Endodermal cell (in vitro differentiated cells): ENCODE measurements around the gene CDH4. TPM values are rescaled to one million over a fixed set of nuclear protein-coding genes. Genes with fewer than 3 reads are reported as not detected.
A peak's percentile ranks its signal among the peaks of the same experiment; 100 is the strongest.

ENCODE experiments used
- DNase-seq: peaks from one replicate; pipeline ENCODE4 v3.0.0-alpha.2; 2017
- H3K27ac ChIP-seq: 2 replicates; pipeline ENCODE4 v1.5.1; 2013; ENCODE audit warnings: mild to moderate bottlenecking, low read depth, low read length, moderate library complexity
- H3K27me3 ChIP-seq: 2 replicates; pipeline ENCODE4 v1.6.1; 2013; ENCODE audit warnings: mild to moderate bottlenecking, low read length, moderate library complexity; ENCODE audit not compliant: insufficient read depth, control insufficient read depth, poor library complexity, severe bottlenecking
- H3K36me3 ChIP-seq: 2 replicates; pipeline ENCODE4 v1.7.0; 2013; ENCODE audit warnings: mild to moderate bottlenecking, low read length, moderate library complexity; ENCODE audit not compliant: control insufficient read depth, insufficient read depth
- H3K4me1 ChIP-seq: one replicate; pipeline ENCODE4 v1.7.0; 2013; ENCODE audit warnings: low read length; ENCODE audit not compliant: control insufficient read depth, insufficient read depth
- H3K4me3 ChIP-seq: 2 replicates; pipeline ENCODE4 v1.5.1; 2013; ENCODE audit warnings: mild to moderate bottlenecking, low read length, moderate library complexity
- H3K9ac ChIP-seq: 2 replicates; pipeline ENCODE4 v1.6.1; 2013; ENCODE audit warnings: mild to moderate bottlenecking, low read length, moderate library complexity; ENCODE audit not compliant: poor library complexity, severe bottlenecking; ENCODE audit errors: extremely low read depth
- H3K9me3 ChIP-seq: 2 replicates; pipeline ENCODE4 v1.6.1; 2013; ENCODE audit warnings: mild to moderate bottlenecking, low read length, moderate library complexity; ENCODE audit not compliant: control insufficient read depth
- H3K27ac Mint-ChIP-seq: 2 replicates; pipeline ENCODE4 v1.8.0; 2020; ENCODE audit warnings: mixed read lengths
- H3K27me3 Mint-ChIP-seq: 2 replicates; pipeline ENCODE4 v1.8.0; 2021; ENCODE audit warnings: mild to moderate bottlenecking, mixed read lengths; ENCODE audit not compliant: insufficient read depth
- H3K36me3 Mint-ChIP-seq: 2 replicates; pipeline ENCODE4 v1.8.0; 2020; ENCODE audit warnings: low read depth, mixed read lengths
- H3K4me1 Mint-ChIP-seq: 2 replicates; pipeline ENCODE4 v1.8.0; 2020; ENCODE audit warnings: mixed read lengths
- H3K4me3 Mint-ChIP-seq: 2 replicates; pipeline ENCODE4 v1.8.0; 2020; ENCODE audit warnings: mild to moderate bottlenecking, moderate library complexity, mixed read lengths
- H3K9me3 Mint-ChIP-seq: 2 replicates; pipeline ENCODE4 v1.8.0; 2020; ENCODE audit warnings: mild to moderate bottlenecking, mixed read lengths
- CTCF ChIP-seq: fragments of 200-600 bp; sonication (generic); conservative IDR thresholded peaks from 2 replicates; pipeline ENCODE4 v1.5.0; 2021; ENCODE audit warnings: antibody characterized with exemption, mild to moderate bottlenecking
- WGBS, 2 experiments: methylation state at CpG; one replicate each; pipeline versions ENCODE4 v1.1.5 to v1.1.7; 2013; ENCODE audit warnings: missing lambda C conversion rate in 2 of 2, mixed read lengths in 1 of 2; ENCODE audit not compliant: insufficient coverage in 1 of 2, insufficient read length in 1 of 2; 5-methylcytosine and 5-hydroxymethylcytosine counted together
- total RNA-seq, 2 donors: library from RNA; stranded (reverse); fragmentation: NEBNext Ultra II Directional in 1 of 2; extraction: Animal tissue kit (Norgen Biotek cat#: 25700) in 1 of 2; gene quantifications; 2 replicates in 1 of 2; 3 replicates in 1 of 2; pipeline ENCODE4 v1.2.1, GENCODE V29; 2021

The CDH4 gene
- total RNA-seq, 2 donors from 2014 or later = 1.8 to 5.8 TPM

GRCh38 chr20:61772828-61773631 lies 521.0 kb downstream of the CDH4 start:
- WGBS, 2 experiments = 93 to 94% methylated on average over 35 to 53 of the region's 53 CpGs
- Histone ChIP-seq H3K4me3 (no peak overlapping the region), H3K27me3 (no peaks in the 10 kb centered on the region), H3K27ac (no peak overlapping the region), H3K9ac (no peak overlapping the region), H3K4me1 (no peaks in the 10 kb centered on the region), H3K9me3 (no peaks in the 10 kb centered on the region), H3K36me3 (no peaks in the 10 kb centered on the region)
- H3K9me3 Mint-ChIP-seq = no peaks in the 10 kb centered on the region
- no peak overlapping the region for H3K4me3 Mint-ChIP-seq
- DNase-seq = no peak
- no peaks in the 10 kb centered on the region for H3K36me3 Mint-ChIP-seq
- TF ChIP-seq CTCF = no peak
- H3K4me1 Mint-ChIP-seq = no peaks in the 10 kb centered on the region
- no peak overlapping the region for H3K27ac Mint-ChIP-seq
- peaks cover 10% of the 10 kb centered on the region for H3K27me3 Mint-ChIP-seq

GRCh38 chr20:61773926-61774587 lies 522.0 kb downstream of the CDH4 start:
- DNase-seq = no peak
- H3K4me3 ChIP-seq = no peak overlapping the region
- H3K4me1 ChIP-seq = no peaks in the 10 kb centered on the region
- H3K27ac ChIP-seq = no peak overlapping the region
- Mint-ChIP-seq H3K36me3 (no peaks in the 10 kb centered on the region), H3K27ac (no peak overlapping the region), H3K4me1 (no peaks in the 10 kb centered on the region), H3K27me3 (peaks cover 16% of the 10 kb centered on the region), H3K9me3 (no peaks in the 10 kb centered on the region), H3K4me3 (no peak overlapping the region)
- no peaks in the 10 kb centered on the region for H3K27me3 ChIP-seq
- no peaks in the 10 kb centered on the region for H3K9me3 ChIP-seq
- peak; percentile 12 for TF ChIP-seq CTCF
- no peak overlapping the region for H3K9ac ChIP-seq
- WGBS, 2 experiments = 78 to 83% methylated on average over 9 to 14 of the region's 14 CpGs
- H3K36me3 ChIP-seq = no peaks in the 10 kb centered on the region

- no peaks in the 10 kb centered on the region for H3K4me1 ChIP-seq
- 90 to 100% methylated on average over 3 to 4 of the region's 4 CpGs for WGBS, 2 experiments
- H3K9me3 Mint-ChIP-seq = no peaks in the 10 kb centered on the region
- H3K36me3 ChIP-seq = no peaks in the 10 kb centered on the region
- no peaks in the 10 kb centered on the region for H3K9me3 ChIP-seq
- H3K27ac Mint-ChIP-seq = no peak overlapping the region
- no peaks in the 10 kb centered on the region for H3K36me3 Mint-ChIP-seq
- no peak overlapping the region for H3K9ac ChIP-seq
- no peak overlapping the region for H3K4me3 Mint-ChIP-seq
- H3K27ac ChIP-seq = no peak overlapping the region
- peaks cover 20% of the 10 kb centered on the region for H3K27me3 Mint-ChIP-seq
- H3K4me3 ChIP-seq = no peak overlapping the region
- no peak for DNase-seq
- no peak for TF ChIP-seq CTCF
- H3K27me3 ChIP-seq = no peaks in the 10 kb centered on the region
- no peaks in the 10 kb centered on the region for H3K4me1 Mint-ChIP-seq
Observed at GRCh38 chr20:61775423-61775822, 523.4 kb downstream of the CDH4 start.
